GM21515 (cell line): ENCODE data around the gene HBM.
"Not testable (repeated sequence)": the region's sequence is repeated elsewhere in the genome, so short reads cannot be mapped to it uniquely, and the experiment has no call there.

Source experiments
- ATAC-seq: cut with Tn5 transposase; IDR thresholded peaks from one replicate; pipeline ENCODE4 v1.9.1; 2021; ENCODE audit not compliant: unreplicated experiment

Gene HBM

DNA sequence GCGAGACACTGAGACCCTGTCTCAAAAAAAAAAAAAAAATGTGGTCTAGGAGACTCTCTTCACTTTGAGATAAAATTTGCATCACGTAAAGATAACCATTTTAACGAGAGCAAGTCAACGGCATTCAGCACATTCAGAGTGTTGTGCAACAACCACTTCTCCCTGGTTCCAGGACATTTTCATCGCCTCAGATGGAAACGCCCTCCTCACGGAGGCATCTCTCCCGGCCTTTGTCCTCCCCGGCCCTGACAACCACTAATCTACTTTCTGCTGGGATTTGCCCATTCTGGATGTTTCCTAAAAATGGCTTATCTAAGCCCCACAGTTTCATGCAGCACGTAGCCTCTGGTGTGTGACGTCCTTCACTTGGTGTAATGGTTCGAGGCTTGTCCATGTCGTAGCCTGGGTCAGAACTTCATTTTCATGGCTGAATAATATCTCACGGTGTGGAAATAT lies 21.0 kb upstream of the HBM start:
- no peak for ATAC-seq

DNA sequence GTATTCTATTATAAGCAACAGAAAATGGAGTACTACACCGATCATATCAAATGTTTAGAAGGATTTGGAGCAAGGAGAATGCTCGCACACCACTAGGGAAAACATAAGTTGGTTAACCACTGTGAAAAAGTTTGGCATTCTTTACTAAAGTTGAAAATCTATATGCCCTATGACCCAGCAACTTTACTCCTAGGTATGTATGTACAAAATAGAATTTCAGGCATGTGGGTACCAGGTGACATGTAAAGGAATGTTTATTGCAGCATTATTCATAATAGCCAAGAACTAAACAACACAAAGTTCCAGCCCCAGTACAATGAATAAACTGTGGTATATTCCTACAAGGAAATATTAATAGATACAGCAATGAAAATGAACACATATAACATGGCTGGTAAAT lies 19.1 kb upstream of the HBM start:
- no peak for ATAC-seq

DNA sequence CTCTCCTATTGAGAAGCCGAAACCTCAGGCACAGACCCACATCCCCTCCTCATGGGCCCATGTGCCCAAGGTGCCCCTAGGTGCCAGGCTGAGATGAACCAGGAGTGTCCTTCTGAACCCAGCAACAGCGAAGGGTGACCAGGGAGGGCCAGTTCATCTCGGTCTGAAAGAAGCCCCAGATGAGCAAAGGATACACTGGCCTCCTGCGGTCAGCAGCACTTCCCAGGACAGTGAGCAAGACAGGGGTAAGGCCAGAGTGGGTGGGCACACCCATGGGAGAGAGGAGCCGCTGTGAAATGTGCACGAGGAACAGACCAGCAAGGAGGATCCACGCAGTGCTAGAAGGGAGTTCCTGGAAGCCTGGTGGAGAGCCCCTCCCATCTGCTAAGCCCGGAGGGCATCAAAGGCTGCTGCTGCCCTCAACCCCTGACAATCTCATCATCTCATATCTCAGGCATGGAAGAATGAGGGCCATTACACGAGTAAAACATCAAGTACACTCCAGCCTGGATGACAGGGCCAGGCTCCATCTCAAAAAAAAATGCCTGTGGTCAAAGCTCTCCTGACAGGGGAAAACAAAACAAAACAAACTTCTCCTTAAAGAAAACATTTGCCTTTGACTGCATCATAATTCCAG lies 16.6 kb upstream of the HBM start:
- no peak for ATAC-seq

DNA sequence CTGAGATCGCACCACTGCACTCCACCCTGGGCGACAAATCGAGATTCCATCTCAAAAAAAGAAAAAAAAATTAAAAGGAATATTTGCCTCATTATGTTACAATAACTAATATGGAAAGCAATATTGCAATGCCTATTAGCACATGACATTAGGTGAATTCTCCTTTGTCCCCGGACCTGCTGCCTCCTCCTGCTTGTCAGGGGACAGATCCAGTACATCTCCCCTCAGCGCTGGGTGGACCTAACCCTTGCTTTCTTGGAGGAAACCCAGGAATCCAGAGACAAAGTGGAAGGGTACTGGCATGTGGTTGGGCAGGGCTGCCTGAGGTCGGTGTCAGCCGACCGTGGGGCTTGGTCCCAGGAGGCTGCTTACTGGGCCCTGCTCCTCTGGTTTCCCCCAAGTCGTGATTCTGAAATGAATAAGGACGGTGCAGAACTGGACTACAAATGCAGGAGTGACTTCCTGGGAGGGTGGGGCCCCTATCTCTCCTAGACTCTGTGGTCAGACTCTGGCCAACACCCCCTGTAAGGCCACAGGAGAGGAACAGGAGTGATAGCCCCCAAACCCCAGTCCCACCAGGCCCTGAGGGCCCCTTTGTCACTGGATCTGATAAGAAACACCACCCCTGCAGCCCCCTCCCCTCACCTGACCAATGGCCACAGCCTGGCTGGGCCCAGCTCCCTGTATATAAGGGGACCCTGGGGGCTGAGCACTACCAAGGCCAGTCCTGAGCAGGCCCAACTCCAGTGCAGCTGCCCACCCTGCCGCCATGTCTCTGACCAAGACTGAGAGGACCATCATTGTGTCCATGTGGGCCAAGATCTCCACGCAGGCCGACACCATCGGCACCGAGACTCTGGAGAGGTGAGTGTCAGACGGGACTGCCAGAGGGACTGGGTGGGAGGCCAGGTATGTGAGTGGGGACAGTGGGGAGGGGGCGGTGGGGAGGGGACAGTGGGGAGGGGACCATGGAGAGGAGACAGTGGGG lies 13.3 kb upstream of the HBM start, which contains the start of gene HBZ:
TSS of gene HBZ (plus strand) at position 504 of the 988 bp plus-strand sequence. CDS start at position 770, 266 bp downstream.
- ATAC-seq, result no peak

DNA sequence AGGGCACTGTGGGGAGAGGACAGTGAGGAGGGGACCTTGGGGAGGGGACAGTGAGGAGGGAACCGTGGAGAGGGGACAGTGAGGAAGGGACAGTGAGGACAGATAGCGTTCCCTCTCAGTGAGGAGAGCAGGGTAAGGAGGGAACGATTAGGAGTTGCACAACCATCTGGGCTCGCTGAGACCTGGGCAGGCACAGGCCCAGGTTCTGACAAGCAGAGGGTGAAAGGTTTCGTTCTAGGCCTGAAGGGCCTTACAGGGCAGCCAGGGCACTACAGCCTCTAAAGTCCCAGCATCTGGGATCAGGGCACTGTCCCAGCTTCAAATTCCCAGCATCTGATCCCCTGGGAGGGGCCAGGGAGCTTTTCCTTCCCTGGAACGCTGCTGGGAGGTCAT lies 12.7 kb upstream of the HBM start:
- not testable (repeated sequence) for ATAC-seq

DNA sequence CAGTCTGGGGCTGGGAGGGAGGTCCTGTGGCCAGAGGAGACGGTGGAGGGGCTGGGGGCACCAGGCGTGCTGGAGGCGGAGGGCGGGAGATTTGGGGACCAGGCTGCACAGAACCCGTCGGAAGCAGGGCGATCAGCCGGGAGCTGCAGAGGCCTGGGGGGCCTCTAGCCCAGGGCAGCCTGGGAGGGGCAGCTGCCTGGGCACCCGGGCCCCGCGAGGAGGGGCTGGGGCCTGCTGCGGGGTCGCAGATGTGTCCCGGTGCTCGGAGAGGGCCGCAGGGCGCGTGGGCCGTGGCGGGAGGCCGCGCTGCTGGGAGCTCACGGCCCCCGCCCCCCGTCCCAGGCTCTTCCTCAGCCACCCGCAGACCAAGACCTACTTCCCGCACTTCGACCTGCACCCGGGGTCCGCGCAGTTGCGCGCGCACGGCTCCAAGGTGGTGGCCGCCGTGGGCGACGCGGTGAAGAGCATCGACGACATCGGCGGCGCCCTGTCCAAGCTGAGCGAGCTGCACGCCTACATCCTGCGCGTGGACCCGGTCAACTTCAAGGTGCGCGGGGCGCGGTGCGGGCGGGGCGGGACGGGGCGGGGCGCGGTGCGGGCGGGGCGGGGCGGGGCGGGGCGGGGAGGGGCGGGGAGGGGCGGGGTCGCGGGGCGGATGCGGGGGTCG lies 12.1 kb upstream of the HBM start:
- not testable (repeated sequence) for ATAC-seq

DNA sequence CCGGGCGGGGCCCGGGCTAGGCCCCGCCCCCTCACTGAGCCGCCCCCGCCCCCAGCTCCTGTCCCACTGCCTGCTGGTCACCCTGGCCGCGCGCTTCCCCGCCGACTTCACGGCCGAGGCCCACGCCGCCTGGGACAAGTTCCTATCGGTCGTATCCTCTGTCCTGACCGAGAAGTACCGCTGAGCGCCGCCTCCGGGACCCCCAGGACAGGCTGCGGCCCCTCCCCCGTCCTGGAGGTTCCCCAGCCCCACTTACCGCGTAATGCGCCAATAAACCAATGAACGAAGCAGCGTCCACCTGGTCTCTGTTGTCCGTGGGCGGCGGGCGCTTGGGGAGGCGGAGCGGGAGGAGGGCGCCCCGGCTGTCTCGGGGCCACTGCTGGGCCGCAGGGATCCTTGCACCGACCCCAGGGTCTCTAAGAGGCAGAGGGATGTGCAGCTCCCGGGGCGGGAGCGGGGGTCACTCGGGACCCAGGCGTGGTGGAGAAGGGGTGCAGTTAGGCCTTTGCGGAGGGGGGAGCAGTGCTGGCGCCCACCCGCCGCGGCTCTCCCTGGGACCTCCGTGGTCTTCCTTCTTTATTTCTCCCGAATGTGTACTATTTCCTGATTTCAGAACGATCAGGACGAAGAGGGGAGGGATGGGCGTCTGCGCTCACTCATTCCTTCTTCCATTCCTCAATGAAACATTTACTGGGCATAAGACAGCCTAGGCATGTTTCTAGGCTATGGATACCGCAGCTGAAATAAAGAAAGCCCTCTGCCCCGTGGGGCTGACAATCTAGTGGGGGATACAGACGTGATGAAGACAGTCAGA lies 11.4 kb upstream of the HBM start:
- ATAC-seq, result no peak

DNA sequence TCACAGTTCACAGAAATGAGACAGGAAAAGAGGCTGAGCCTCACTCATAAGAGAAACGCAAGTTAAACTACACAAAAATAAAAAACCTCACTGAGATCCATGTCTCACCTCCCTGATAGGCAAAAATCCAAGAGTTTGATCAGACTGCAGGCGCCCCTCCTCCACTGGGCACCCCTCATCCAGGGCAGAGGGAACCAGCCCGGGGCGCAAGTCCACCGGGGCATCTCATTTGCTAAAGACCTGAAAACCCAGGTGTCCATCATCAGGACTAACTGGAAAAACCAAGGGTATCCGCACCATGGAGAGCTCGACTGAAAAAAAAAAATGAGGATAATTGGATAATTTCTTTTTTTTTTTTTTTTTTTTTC lies 10.8 kb upstream of the HBM start:
- ATAC-seq, result no peak

DNA sequence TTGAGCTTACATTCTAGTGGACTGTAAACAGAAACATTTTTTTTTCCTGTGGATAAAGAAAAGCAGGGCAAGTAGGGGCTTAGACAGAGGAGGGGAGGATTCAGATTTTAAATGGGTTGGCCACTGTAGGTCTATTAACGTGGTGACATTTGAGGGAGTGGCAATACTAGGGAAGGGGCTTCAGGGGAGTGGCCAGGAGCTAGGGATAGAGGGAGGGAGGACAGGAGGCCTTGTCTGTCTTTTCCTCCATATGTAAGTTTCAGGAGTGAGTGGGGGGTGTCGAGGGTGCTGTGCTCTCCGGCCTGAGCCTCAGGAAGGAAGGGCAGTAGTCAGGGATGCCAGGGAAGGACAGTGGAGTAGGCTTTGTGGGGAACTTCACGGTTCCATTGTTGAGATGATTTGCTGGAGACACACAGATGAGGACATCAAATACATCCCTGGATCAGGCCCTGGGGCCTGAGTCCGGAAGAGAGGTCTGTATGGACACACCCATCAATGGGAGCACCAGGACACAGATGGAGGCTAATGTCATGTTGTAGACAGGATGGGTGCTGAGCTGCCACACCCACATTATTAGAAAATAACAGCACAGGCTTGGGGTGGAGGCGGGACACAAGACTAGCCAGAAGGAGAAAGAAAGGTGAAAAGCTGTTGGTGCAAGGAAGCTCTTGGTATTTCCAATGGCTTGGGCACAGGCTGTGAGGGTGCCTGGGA lies 6.5 kb upstream of the HBM start:
- no peak for ATAC-seq

DNA sequence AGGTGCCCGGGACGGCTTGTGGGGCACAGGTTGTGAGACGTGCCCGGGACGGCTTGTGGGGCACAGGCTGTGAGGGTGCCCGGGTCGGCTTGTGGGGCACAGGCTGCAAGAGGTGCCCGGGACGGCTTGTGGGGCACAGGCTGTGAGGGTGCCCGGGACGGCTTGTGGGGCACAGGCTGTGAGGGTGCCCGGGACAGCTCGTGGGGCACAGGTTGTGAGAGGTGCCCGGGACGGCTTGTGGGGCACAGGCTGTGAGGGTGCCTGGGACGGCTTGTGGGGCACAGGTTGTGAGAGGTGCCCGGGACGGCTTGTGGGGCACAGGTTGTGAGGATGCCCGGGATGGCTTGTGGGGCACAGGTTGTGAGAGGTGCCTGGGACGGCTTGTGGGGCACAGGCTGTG lies 5.5 kb upstream of the HBM start:
- ATAC-seq, result not testable (repeated sequence)

DNA sequence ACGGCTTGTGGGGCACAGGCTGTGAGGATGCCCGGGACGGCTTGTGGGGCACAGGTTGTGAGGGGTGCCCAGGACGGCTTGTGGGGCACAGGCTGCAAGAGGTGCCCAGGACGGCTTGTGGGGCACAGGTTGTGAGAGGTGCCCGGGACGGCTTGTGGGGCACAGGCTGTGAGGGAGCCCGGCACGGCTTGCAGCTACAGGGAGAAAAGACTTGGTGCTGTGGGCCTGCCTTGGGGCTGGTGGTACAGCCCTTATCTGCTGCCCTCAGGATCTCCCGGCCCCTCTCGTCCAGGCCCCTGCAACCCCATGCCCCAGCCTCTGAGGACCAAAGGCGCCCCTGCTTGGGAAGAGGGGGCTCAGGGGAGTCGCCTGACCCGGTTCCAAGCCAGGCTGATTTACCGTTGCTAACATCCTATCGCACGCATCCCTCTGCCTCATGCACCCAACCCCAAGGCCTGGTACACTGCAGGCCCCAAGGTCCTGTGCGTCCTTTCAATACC lies 5.0 kb upstream of the HBM start:
- no peak for ATAC-seq

DNA sequence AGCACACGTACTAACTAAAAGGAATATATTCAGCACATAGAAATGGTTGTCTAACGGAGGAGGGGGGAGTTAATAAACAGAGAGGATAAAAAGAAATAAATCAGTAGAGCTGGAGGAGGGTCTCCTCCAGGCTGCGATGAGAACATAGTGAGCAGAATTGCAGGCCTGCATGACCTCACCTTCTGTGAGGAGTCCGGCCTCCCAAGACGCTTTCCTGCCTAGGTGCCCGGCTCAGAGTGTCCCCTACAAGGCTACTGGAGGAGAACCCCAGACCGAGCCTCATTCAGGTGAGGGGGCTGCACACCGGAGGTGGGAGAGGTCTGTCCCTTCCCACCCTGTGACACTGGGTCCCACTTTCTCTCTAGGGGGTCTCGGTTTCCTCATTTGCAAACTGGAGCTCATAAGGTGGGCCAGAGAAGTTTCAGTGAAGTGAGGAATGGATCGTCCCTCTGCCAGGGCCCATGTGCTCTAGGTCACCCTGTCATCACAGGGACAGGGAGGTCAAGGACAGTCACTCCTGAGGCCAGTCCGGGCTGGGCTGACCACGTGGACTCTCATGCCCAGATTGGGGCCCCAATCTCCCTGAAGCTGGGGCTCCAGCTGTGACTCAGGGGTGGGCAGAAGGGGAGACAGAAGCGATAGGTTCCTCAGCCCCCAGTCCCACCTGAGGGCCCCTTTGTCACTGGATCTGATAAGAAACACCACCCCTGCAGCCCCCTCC lies 3.3 kb upstream of the HBM start:
- no peak for ATAC-seq

DNA sequence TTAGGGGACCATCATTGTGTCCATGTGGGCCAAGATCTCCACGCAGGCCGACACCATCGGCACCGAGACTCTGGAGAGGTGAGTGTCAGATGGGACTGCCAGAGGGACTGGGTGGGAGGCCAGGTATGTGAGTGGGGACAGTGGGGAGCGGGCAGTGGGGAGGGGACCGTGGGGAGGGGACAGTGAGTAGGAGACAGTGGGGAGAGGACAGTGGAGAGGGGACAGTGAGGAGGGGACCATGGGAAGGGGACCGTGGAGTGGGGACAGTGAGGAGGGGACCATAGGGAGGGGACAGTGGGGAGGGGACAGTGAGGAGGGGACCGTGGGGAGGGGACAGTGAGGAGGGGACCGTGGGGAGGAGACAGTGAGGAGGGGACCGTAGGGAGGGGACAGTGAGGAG lies 2.6 kb upstream of the HBM start:
- not testable (repeated sequence) for ATAC-seq

DNA sequence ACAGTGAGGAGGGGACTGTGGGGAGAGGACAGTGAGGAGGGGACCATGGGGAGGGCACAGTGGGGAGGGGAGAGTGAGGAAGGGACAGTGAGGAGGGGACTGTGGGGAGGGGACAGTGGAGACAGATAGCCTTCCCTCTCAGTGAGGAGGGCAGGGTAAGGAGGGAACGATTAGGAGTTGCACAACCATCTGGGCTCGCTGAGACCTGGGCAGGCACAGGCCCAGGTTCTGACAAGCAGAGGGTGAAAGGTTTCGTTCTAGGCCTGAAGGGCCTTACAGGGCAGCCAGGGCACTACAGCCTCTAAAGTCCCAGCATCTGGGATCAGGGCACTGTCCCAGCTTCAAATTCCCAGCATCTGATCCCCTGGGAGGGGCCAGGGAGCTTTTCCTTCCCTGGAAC lies 2.1 kb upstream of the HBM start:
- ATAC-seq, result not testable (repeated sequence)

DNA sequence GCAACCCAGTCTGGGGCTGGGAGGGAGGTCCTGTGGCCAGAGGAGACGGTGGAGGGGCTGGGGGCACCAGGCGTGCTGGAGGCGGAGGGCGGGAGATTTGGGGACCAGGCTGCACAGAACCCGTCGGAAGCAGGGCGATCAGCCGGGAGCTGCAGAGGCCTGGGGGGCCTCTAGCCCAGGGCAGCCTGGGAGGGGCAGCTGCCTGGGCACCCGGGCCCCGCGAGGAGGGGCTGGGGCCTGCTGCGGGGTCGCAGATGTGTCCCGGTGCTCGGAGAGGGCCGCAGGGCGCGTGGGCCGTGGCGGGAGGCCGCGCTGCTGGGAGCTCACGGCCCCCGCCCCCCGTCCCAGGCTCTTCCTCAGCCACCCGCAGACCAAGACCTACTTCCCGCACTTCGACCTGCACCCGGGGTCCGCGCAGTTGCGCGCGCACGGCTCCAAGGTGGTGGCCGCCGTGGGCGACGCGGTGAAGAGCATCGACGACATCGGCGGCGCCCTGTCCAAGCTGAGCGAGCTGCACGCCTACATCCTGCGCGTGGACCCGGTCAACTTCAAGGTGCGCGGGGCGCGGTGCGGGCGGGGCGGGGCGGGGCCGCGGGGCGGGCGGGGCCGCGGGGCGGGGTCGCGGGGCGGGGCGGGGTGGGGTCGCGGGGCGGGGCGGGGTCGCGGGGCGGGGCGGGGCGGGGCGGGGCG lies 1.5 kb upstream of the HBM start:
- not testable (repeated sequence) for ATAC-seq

DNA sequence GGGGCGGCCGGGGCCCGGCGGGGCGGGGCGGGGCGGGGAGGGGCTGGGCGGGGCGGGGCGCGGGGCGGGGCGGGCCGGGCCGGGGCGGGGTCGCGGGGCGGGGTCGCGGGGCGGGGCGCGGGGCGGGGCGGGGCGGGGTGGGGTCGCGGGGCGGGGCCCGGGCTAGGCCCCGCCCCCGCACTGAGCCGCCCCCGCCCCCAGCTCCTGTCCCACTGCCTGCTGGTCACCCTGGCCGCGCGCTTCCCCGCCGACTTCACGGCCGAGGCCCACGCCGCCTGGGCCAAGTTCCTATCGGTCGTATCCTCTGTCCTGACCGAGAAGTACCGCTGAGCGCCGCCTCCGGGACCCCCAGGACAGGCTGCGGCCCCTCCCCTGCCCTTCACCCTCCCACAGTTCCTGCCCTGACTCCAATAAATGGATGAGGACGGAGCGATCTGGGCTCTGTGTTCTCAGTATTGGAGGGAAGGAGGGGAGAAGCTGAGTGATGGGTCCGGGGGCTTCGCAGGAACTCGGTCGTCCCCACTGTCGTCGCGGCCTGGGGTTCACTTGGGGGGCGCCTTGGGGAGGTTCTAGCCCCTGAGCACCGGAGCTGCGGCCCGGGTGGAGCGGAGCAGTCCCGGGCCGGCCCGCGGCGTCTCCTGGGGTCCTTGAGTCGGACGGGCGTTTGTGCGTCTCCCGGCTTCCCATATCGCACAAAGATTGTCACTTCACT lies 795 bp upstream of the HBM start:
- no peak for ATAC-seq

DNA sequence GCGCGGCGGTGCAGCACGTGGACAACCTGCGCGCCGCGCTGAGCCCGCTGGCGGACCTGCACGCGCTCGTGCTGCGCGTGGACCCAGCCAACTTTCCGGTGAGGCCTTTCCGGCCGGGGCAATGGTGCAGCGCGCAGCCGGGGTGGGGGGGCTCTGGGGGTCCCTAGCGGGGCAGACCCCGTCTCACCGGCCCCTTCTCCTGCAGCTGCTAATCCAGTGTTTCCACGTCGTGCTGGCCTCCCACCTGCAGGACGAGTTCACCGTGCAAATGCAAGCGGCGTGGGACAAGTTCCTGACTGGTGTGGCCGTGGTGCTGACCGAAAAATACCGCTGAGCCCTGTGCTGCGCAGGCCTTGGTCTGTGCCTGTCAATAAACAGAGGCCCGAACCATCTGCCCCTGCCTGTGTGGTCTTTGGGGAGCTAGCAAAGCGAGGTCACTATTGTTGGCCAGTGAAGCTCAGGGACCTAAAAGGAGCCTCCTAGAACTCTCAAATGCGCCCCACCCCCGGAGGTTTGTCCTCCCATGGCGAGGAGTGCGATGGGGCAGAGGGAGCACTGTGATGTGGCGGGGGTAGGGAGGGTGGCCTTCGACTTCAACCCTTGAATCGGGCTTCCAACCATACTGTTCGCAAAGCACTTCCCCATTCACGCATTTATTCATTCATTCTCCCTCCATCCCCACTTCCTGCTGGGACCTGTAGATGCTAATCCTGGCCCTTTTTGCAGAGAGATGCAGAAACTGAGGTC lies 770 bp downstream of the HBM start:
- ATAC-seq, result no peak
